Choroid plexus epithelial cell (primary cell): ENCODE results near the gene PAK6.

ENCODE experiments used
- DNase-seq: peaks from one replicate; pipeline ENCODE4 v3.0.0-alpha.2; 2010; ENCODE audit warnings: low read depth
- H3K4me3 ChIP-seq: 2 replicates; pipeline ENCODE4 v1.5.1; 2011; ENCODE audit warnings: low read depth, mild to moderate bottlenecking, control low read depth, low read length, moderate library complexity
- TF ChIP-seq, protein P1 (sequence below): conservative IDR thresholded peaks from 2 replicates; pipeline ENCODE4 v1.5.1; 2011; ENCODE audit warnings: low read depth, mild to moderate bottlenecking, control low read depth, inconsistent platforms, low read length, moderate library complexity

Gene PAK6

DNA sequence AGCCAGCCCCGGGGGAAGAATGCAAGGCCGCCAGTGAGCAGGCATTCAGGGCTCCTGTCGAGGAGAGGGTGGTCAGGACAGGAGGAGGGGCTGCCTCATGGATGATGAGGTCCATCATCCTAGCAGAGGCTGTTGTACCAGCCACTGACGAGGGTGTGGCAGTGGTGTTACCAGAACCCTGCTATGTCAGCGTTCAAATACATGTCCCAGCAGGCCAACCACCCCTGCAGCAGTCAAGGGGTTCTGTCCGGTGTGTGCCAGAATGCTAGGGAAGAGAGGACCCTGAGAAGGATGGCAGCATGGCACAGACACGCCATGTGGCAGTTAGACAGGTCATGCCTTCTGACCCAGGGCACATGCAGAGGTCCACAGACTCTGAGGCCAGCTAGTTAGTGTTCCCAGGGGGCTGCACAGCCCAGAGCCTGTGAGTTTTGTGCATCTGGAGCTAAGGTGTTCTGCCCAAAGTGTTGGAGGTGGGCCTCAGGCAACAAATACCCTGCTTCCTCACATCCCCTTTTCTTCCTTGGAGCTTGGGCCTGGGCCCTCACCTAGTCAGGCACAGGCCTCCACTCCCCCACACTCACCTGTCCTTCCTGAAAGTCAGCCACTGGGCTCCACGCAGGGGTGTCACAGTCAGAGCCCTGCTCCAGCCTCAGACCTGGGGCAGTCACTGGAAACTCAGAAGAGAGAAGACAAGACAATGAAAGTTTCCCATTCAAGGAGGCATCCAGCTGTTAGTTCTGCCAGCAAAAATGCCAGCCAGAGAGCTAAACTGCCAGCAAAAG lies 7.8 kb downstream of the PAK6 start:
- TF ChIP-seq, protein P1, sequence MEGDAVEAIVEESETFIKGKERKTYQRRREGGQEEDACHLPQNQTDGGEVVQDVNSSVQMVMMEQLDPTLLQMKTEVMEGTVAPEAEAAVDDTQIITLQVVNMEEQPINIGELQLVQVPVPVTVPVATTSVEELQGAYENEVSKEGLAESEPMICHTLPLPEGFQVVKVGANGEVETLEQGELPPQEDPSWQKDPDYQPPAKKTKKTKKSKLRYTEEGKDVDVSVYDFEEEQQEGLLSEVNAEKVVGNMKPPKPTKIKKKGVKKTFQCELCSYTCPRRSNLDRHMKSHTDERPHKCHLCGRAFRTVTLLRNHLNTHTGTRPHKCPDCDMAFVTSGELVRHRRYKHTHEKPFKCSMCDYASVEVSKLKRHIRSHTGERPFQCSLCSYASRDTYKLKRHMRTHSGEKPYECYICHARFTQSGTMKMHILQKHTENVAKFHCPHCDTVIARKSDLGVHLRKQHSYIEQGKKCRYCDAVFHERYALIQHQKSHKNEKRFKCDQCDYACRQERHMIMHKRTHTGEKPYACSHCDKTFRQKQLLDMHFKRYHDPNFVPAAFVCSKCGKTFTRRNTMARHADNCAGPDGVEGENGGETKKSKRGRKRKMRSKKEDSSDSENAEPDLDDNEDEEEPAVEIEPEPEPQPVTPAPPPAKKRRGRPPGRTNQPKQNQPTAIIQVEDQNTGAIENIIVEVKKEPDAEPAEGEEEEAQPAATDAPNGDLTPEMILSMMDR: no peak
- H3K4me3 ChIP-seq: no peak overlapping the region
- DNase-seq: no peak

DNA sequence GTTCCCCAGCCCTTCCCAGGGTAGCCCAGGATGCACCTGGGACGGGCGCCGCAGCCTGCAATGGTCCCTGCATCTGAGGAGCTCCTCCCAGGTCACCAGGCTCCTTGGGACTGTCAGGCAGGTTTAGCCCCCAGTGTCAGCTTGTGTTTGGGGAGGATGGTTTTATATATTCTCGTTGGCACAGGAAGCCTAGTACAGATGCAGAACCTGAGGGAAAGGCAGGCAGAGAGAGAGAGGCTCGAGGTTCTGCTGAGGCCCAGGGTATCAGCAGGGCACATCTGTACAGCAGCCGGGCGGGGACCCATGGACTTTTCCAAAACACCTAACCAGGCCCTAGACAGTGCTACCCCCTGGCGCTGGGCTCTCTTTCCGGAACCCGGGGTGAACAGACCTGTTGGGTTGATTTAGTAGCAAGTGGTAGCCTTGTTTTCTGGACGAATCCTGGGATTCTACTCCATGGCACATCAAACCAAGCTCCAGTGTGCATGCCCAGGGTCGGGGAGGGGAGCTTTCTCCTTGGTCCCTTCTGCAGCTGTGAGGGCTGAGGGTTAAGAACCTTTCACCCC lies 8.6 kb downstream of the PAK6 start:
- no peak overlapping the region for H3K4me3 ChIP-seq
- no peak for DNase-seq

DNA sequence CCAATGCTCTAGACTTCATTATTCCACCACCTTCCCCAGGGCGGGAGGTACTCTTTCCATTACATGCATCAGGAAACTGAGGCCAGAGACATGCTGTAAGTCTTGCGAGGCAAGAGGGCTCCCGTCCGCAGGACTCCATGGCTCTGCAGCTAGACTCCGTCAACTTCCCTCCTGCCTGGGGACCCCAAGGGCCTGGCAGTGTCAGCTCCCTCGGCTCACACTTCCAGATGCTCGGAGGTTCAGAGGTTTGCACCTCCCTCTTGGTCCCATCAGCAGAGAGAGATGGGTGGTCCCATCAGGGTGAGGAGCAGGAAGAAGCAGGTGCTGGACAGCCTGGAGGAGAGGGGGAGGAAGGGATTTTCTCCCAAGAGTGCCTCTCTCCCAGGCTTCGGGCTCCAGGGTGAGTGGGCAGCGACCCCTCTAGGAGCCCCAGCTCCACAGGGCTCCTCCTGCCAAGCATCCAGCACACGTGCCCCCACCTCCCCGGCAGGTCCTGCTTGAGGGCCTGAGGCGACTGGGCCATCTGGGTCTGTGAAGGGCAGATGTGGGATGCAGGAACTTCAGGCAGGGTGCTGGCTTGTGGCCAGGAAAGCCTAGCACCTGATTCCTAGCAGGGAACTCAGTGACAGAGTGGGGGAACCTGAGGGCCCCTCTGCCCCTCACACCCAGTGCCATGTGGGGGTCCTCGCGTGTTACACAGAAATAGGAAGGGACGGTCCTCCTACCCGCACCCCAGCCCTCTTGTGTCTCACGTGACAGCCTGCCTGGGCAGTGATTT lies 9.3 kb downstream of the PAK6 start:
- no peak for DNase-seq
- H3K4me3 ChIP-seq: no peak overlapping the region
- TF ChIP-seq, protein P1: no peak

More for the DNA sequence above, 8.6 kb downstream of the PAK6 start:
- TF ChIP-seq, protein P1: no peak

DNA sequence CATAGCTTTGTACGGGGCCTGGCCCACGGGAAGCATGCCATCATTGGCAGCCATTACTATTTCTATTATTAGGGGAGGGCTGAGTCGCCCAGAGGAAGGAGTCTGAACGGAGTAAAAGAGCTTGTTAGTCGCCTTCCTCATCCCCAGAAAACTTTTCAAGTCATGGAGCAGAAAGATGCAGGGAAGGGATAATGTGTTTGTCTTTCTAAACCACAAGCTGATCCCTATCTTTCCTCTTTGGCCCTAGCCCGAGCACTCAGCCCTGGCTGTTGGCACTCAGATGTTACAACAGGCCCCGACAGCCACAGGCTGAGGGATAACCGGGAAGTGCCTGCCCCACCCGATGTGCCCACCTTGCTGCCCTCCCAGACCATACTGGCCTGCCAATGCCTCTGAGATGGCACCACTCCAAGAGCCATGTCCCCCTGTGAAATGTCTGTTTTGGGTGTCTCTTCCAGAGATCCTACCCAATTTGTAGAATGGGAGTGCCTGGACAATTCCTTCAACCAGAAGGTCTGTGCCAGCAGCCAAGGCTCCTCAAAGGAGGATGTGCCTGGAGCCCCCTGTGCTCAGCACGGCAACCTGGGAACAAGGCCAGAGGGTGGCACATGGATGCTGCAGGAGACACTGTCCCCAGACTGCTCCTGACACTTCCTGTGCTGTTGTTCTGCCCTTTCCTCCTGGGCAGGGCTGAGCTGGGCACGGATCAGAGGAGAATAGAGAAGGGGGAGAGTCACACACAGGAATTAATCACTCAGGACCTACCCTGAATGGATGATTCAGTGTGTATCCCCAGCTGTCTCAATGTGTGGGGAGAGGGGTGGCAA lies 10.8 kb downstream of the PAK6 start:
- TF ChIP-seq, protein P1: no peak
- H3K4me3 ChIP-seq: no peak overlapping the region
- no peak for DNase-seq

DNA sequence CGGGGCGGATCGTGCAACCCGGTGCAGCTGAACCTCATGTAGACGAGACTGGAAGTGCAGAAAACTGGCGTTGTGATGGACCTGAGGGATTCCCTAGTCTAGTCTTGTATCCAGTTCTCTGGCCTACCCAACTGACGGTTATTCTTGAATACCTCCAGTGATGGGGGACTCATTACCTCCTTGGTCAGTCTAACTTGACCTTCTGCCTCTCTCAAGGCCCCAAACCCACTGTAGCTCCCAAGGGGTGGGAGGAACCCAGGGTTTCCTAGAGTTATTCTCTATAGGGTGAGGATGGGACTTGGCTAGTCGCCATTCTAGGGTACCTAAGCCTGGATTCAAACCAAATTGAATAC lies 11.4 kb downstream of the PAK6 start:
- no peak overlapping the region for H3K4me3 ChIP-seq
- no peak for DNase-seq
- TF ChIP-seq, protein P1: no peak

DNA sequence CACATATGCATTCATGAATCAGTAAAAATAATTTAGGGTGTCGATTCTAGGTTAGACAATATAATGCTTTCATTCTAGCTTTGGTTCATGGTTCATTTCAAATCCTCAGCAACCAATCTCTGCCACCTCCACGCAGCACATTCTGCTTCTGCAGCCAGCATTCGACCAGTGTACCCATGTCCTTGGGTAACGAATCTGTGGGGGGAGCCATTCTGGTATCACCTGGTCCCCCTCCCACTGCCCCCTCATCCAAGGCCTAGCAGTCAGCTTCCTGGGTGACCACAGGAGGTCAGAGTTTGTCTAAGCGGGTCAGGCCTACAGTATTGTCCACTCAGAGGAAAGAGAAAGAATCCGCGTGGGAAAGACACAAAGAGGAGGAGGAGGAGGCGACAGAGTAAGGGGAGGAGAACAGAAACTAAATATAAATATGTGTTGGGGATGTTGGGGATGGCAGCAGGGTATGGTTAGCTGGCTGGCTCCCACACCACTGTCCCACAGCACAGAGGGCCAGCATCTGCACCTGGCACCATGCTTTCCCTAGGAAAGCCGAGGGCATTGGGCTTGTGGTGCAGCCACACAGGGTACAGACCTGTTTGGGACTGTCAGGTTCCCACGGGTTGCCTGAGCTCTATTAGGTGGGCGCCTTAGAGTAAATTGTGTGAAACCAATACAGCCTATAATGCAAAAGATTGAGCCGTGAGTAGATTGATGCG lies 12.1 kb downstream of the PAK6 start:
- H3K4me3 ChIP-seq: no peak overlapping the region
- DNase-seq: no peak
- TF ChIP-seq, protein P1: no peak
